HFF-Myc (cell line): Measurements from ENCODE around the gene CHAD.

Experiments used
- DNase-seq: peaks from one replicate; pipeline ENCODE4 v3.0.0-alpha.2; 2011; ENCODE audit warnings: low read depth; ENCODE audit errors: extremely low read depth
- H3K4me3 ChIP-seq: replicated peaks from 2 replicates; pipeline ENCODE4 v1.5.1; 2011; ENCODE audit warnings: low read depth, mild to moderate bottlenecking, control low read depth, low read length
- CTCF ChIP-seq: IDR thresholded peaks from 2 replicates; pipeline ENCODE4 v1.5.1; 2012; ENCODE audit warnings: mild to moderate bottlenecking, low read depth, low read length, control low read depth; ENCODE audit errors: missing control alignments

Gene CHAD

GRCh38 chr17:50447870-50448595 is 20.6 kb downstream of the CHAD start:
- no peak for TF ChIP-seq CTCF
- DNase-seq = no peak
- H3K4me3 ChIP-seq = no peak overlapping the region

DNA sequence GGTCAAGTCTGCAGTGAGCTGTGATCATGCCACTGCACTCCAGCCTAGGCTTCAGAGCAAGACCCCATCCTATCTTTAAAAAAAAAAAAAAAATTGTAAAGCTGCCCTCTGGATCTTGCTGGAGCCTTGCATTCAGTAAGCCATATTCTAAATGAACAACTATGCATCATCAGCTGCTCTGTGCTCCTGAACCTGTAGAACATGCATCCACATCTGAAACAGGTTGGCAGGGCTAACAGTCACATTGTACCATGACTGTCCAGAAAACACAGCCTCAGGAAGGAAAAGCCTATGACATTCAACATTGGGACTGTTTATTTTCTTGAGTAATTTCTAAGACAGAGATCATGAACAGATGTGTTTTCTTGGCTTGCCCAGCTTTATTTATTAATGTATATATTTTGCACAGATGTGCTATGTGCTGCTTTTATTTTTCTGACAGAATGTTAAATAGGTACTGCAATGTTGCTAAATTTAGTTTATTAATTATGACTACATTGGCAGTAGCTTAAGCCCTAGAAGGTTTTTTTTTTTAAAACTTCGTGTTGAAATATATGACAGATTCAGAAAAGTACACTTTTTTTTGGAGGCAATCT is 22.9 kb downstream of the CHAD start:
- TF ChIP-seq CTCF = no peak
- DNase-seq = no peak
- H3K4me3 ChIP-seq = no peak overlapping the region

DNA sequence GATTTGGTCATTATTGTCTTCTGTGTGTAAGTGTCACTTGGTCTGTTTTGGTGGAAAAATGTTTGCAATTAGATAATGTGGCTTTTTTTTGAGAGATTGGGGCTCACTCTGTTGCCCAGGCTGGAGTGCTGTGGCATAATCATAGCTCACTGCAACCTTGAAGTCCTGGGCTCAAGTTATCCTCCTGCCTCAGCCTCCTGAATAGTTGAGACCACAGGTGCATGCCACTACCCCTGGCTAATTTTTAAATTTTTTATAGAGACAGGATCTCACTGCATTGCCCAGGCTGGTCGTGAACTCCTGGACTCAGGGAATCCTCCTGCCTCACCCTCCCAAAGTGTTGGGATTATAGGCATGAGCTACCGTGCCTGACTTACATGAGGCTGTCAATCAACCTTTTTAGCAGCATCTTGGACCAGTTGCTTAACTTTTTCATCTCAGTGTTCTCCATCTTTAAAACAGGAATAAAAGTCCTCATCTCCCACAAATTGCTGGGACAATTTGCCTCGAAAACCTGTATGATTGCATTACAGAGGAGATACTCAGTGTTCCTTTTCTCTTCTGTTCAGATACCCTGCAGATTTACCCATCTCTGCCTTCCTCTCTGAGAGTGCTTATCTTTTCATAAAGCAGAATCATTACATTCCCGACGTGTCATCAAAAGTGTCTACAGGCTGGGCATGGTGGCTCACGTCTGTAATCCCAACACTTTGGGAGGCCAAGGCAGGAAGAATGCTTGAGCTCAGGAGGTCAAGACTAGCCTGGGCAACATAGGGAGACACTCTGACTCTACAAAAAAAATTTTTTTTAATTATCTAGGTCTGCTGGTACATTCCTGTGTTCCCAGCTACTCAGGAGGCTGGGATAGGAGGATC is 23.6 kb downstream of the CHAD start:
- no peak overlapping the region for H3K4me3 ChIP-seq
- DNase-seq = no peak
- no peak for TF ChIP-seq CTCF

DNA sequence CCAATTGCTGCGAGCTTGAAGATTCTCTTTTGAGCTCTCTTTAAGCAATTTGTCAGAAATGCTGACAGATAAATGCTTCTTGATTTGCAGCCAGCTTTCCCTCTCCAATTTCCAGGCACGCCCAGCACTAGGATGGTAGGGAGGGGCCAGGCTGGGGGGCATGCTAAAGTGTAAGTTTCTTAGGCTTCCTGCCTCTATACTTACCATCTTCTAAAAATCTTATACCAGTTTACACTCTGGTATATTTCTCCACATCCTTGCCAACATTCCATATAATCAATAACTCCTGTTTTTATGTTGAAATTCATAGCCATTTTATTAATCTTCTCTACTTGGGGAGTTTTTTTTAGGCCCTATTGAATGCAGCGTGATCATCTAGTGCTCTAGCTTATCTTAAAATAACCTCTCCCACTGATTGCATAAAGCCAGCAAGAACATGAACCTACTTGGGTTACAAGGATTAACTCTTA is 25.1 kb downstream of the CHAD start:
- no peak for TF ChIP-seq CTCF
- no peak overlapping the region for H3K4me3 ChIP-seq

DNA sequence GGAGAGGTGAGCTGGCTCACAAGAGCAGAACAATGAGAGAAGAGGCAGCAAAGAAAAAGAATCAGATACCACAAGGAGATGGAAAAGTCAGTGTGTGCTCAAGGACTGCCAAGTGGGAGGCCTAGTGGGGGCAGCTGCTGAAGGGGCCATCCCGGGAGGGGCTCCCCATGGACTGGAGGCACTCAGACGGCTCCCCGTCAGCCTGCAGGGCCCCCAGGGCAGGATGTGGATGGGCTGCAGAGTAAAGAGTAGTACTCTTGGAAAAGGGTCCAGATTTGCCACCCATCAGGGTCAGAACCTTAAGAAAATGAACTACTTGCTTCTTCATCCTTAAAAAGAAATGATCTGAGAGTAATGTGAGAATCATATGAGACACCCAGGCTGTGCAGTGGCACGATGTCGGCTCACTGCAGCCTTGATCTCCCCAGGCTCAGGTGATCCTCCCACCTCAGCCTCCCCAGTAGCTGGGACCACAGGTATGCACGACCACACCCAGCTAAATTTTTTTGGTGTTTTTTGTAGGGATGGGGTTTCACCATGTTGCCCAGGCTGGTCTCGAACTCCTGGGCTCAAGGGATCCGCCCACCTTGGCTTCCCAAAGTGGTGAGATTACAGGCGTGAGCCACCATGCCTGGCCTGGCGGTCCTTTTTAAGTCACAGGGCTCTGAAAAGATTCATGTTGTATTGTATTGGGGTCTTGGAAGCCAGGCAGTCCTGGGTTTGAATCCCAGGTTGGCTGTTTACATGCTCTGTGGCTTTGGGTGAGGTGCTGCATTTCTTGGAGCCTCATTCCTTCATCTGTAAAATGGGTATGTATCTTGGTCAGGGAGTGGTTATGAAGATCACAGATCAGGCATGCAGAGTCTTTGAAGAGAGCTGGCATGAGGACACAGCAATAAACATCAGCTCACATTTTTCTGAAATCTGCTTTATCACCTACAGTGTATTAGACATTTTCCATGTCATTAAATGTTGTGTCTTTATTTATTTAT is 27.5 kb downstream of the CHAD start:
- TF ChIP-seq CTCF = no peak
- no peak for DNase-seq
- H3K4me3 ChIP-seq = no peak overlapping the region

More for the DNA sequence above, 25.1 kb downstream of the CHAD start:
- no peak for DNase-seq
